GM18870 (cell line): ENCODE measurements around the gene NOX5.
"Not testable (repeated sequence)": the region's sequence is repeated elsewhere in the genome, so short reads cannot be mapped to it uniquely, and the experiment has no call there.

Experiments
- ATAC-seq: cut with Tn5 transposase; IDR thresholded peaks from one replicate; pipeline ENCODE4 v1.9.1; 2021; ENCODE audit warnings: moderate library complexity; ENCODE audit not compliant: unreplicated experiment

Gene NOX5

GRCh38 chr15:69014454-69014853 lies at the start of gene NOX5:
Gene NOX5, plus strand, starts transcription at chr15:69014695. Its CDS starts 41 bp downstream, at chr15:69014736.
- ATAC-seq = no peak

GRCh38 chr15:68966996-68967395 lies 47.5 kb upstream of the NOX5 start:
- ATAC-seq = no peak

GRCh38 chr15:68967948-68968347 lies 46.5 kb upstream of the NOX5 start:
- no peak for ATAC-seq

GRCh38 chr15:68969298-68969697 lies 45.2 kb upstream of the NOX5 start:
- ATAC-seq = no peak

GRCh38 chr15:68972201-68973065 lies 42.1 kb upstream of the NOX5 start:
- ATAC-seq = no peak

GRCh38 chr15:68975651-68976160 lies 38.8 kb upstream of the NOX5 start:
- not testable (repeated sequence) for ATAC-seq

GRCh38 chr15:68977426-68977825 lies 37.1 kb upstream of the NOX5 start:
- ATAC-seq = not testable (repeated sequence)

- no peak for ATAC-seq
Measured at GRCh38 chr15:68979006-68979405, 35.5 kb upstream of the NOX5 start.

GRCh38 chr15:68979816-68980215 lies 34.7 kb upstream of the NOX5 start:
- ATAC-seq = no peak

GRCh38 chr15:68980786-68981185 lies 33.7 kb upstream of the NOX5 start:
- ATAC-seq = no peak

- ATAC-seq = no peak
Measured at GRCh38 chr15:68981941-68982340, 32.6 kb upstream of the NOX5 start.

GRCh38 chr15:68982976-68983563 lies 31.4 kb upstream of the NOX5 start:
- ATAC-seq = no peak

GRCh38 chr15:68983961-68984481 lies 30.5 kb upstream of the NOX5 start:
- ATAC-seq = no peak

GRCh38 chr15:68984586-68984985 lies 29.9 kb upstream of the NOX5 start:
- no peak for ATAC-seq

- ATAC-seq = no peak
Measured at GRCh38 chr15:68985361-68985891, 29.1 kb upstream of the NOX5 start.

- ATAC-seq = no peak
Measured at GRCh38 chr15:68986322-68986721, 28.2 kb upstream of the NOX5 start.

GRCh38 chr15:68987120-68987519 lies 27.4 kb upstream of the NOX5 start:
- no peak for ATAC-seq

GRCh38 chr15:68987676-68988075 lies 26.8 kb upstream of the NOX5 start:
- ATAC-seq = no peak

GRCh38 chr15:68989541-68990230 lies 24.8 kb upstream of the NOX5 start:
- ATAC-seq = no peak

GRCh38 chr15:68990231-68990991 lies 24.1 kb upstream of the NOX5 start:
- no peak for ATAC-seq
